HEK293 (cell line): ENCODE measurements around the gene ANKRD22.
A peak's percentile ranks its signal among the peaks of the same experiment; 100 is the strongest.

Experiments used
- CTCF ChIA-PET: fragments of 350-600 bp; formaldehyde crosslinking; extraction: SDS; loops from one replicate; lab custom pipeline; 2021; ENCODE audit warnings: antibody characterized with exemption; lab: Yijun Ruan, JAX
- POLR2A ChIA-PET: fragments of 300-600 bp; formaldehyde crosslinking; extraction: SDS; loops from one replicate; lab custom pipeline; 2020; ENCODE audit warnings: antibody characterized with exemption, inconsistent platforms; lab: Yijun Ruan, JAX
- H3K27ac ChIP-seq: fragments of 200-500 bp; sonication (Bioruptor generic); 2 replicates; pipeline ENCODE4 v1.5.1; 2014; ENCODE audit warnings: low read depth, low read length, control low read depth, inconsistent platforms; ENCODE audit errors: extremely low read depth
- H3K36me3 ChIP-seq, 2 experiments: fragments of 200-500 bp in 1 of 2; sonication (Bioruptor generic) in 1 of 2; 1 replicate in 1 of 2; 2 replicates in 1 of 2; pipeline ENCODE4 v1.5.1; 2014 to 2017; ENCODE audit warnings: inconsistent platforms in 2 of 2, low read length in 2 of 2; ENCODE audit not compliant: control insufficient read depth in 2 of 2, insufficient read depth in 1 of 2
- H3K4me1 ChIP-seq: fragments of 200-500 bp; sonication (Bioruptor generic); 2 replicates; pipeline ENCODE4 v1.5.1; 2014; ENCODE audit warnings: mild to moderate bottlenecking, low read length, inconsistent platforms; ENCODE audit not compliant: control insufficient read depth, insufficient read depth
- H3K4me3 ChIP-seq: 2 replicates; pipeline ENCODE4 v1.5.1; 2011; ENCODE audit warnings: low read depth, mild to moderate bottlenecking, control low read depth, low read length, moderate library complexity
- H3K9me3 ChIP-seq: fragments of 200-500 bp; sonication (Bioruptor generic); 2 replicates; pipeline ENCODE4 v1.5.1; 2014; ENCODE audit warnings: low read depth, low read length, inconsistent platforms; ENCODE audit not compliant: control insufficient read depth, insufficient read depth
- PRDM1 ChIP-seq: fragments of 450-650 bp; formaldehyde crosslinking; IDR thresholded peaks from 2 replicates; pipeline ENCODE4; 2016; ENCODE audit warnings: missing biosample characterization, missing genetic modification characterization
- SCRT1 ChIP-seq: fragments of 450-650 bp; formaldehyde crosslinking; IDR thresholded peaks from 2 replicates; pipeline ENCODE4 v1.5.1; 2016; ENCODE audit warnings: missing biosample characterization, missing genetic modification characterization, borderline replicate concordance
- YY1 ChIP-seq: fragments of 450-650 bp; formaldehyde crosslinking; IDR thresholded peaks from 2 replicates; pipeline ENCODE4 v1.5.1; 2018; ENCODE audit warnings: missing biosample characterization, missing genetic modification characterization
- ZBTB21 ChIP-seq: fragments of 450-650 bp; formaldehyde crosslinking; IDR thresholded peaks from 2 replicates; pipeline ENCODE4 v1.5.1; 2017; ENCODE audit warnings: missing biosample characterization, missing genetic modification characterization
- ZBTB7A ChIP-seq: fragments of 450-650 bp; formaldehyde crosslinking; IDR thresholded peaks from 2 replicates; pipeline ENCODE4 v1.5.1; 2016; ENCODE audit warnings: low read depth, missing biosample characterization, missing genetic modification characterization
- ZEB2 ChIP-seq: fragments of 450-650 bp; formaldehyde crosslinking; IDR thresholded peaks from 2 replicates; pipeline ENCODE4 v1.5.1; 2016; ENCODE audit warnings: missing biosample characterization, missing genetic modification characterization
- ZIC2 ChIP-seq: fragments of 450-650 bp; formaldehyde crosslinking; IDR thresholded peaks from 2 replicates; pipeline ENCODE4 v1.5.1; 2016; ENCODE audit warnings: missing biosample characterization, missing genetic modification characterization
- ZNF132 ChIP-seq: fragments of 450-650 bp; formaldehyde crosslinking; IDR thresholded peaks from 2 replicates; pipeline ENCODE4 v1.5.1; 2017; ENCODE audit warnings: missing biosample characterization, missing genetic modification characterization, borderline replicate concordance
- ZNF155 ChIP-seq: fragments of 450-650 bp; formaldehyde crosslinking; IDR thresholded peaks from 2 replicates; pipeline ENCODE4 v1.5.1; 2016; ENCODE audit warnings: missing biosample characterization, missing genetic modification characterization
- ZNF16 ChIP-seq: fragments of 450-650 bp; formaldehyde crosslinking; IDR thresholded peaks from 2 replicates; pipeline ENCODE4 v1.5.1; 2016; ENCODE audit warnings: low read depth, missing biosample characterization, missing genetic modification characterization
- ZNF184 ChIP-seq: fragments of 450-650 bp; IDR thresholded peaks from 2 replicates; pipeline ENCODE4 v1.5.1; 2018; ENCODE audit warnings: missing biosample characterization, mild to moderate bottlenecking, missing genetic modification characterization
- ZNF2 ChIP-seq: fragments of 450-650 bp; formaldehyde crosslinking; IDR thresholded peaks from 2 replicates; pipeline ENCODE4 v1.5.1; 2016; ENCODE audit warnings: missing biosample characterization, missing genetic modification characterization
- ZNF214 ChIP-seq: fragments of 450-650 bp; formaldehyde crosslinking; IDR thresholded peaks from 2 replicates; pipeline ENCODE4 v1.5.1; 2017; ENCODE audit warnings: missing biosample characterization, mild to moderate bottlenecking, missing genetic modification characterization, borderline replicate concordance
- ZNF366 ChIP-seq: fragments of 450-650 bp; formaldehyde crosslinking; conservative IDR thresholded peaks from 2 replicates; pipeline ENCODE4 v1.5.1; 2016; ENCODE audit warnings: missing biosample characterization, missing genetic modification characterization
- ZNF391 ChIP-seq: fragments of 450-650 bp; formaldehyde crosslinking; IDR thresholded peaks from 2 replicates; pipeline ENCODE4 v1.5.1; 2016; ENCODE audit warnings: low read depth, missing biosample characterization, missing genetic modification characterization, borderline replicate concordance
- ZNF404 ChIP-seq: fragments of 450-650 bp; formaldehyde crosslinking; IDR thresholded peaks from 2 replicates; pipeline ENCODE4 v1.5.1; 2017; ENCODE audit warnings: missing biosample characterization, missing genetic modification characterization
- ZNF621 ChIP-seq: fragments of 450-650 bp; formaldehyde crosslinking; IDR thresholded peaks from 2 replicates; pipeline ENCODE4 v1.5.1; 2017; ENCODE audit warnings: missing biosample characterization, missing genetic modification characterization
- ZNF626 ChIP-seq: fragments of 450-650 bp; sonication (Bioruptor Pico); formaldehyde crosslinking; IDR thresholded peaks from 2 replicates; pipeline ENCODE4 v1.5.1; 2018; ENCODE audit warnings: missing biosample characterization, missing genetic modification characterization, inconsistent platforms
- ZNF629 ChIP-seq: fragments of 450-650 bp; formaldehyde crosslinking; IDR thresholded peaks from 2 replicates; pipeline ENCODE4 v1.5.1; 2017; ENCODE audit warnings: missing biosample characterization, missing genetic modification characterization
- ZNF654 ChIP-seq: fragments of 450-650 bp; formaldehyde crosslinking; IDR thresholded peaks from 2 replicates; pipeline ENCODE4 v1.5.1; 2016; ENCODE audit warnings: low read depth, missing biosample characterization, missing genetic modification characterization
- ZNF660 ChIP-seq: fragments of 450-650 bp; IDR thresholded peaks from 2 replicates; pipeline ENCODE4 v1.5.1; 2018; ENCODE audit warnings: missing biosample characterization, mild to moderate bottlenecking, missing genetic modification characterization
- TF ChIP-seq, protein P1 (sequence below): fragments of 450-650 bp; formaldehyde crosslinking; IDR thresholded peaks from 2 replicates; pipeline ENCODE4 v1.5.1; 2016; ENCODE audit warnings: missing biosample characterization, missing genetic modification characterization
- TF ChIP-seq, protein P2 (sequence below): fragments of 450-650 bp; formaldehyde crosslinking; IDR thresholded peaks from 2 replicates; pipeline ENCODE4 v1.5.1; 2016; ENCODE audit warnings: missing biosample characterization, missing genetic modification characterization, low read depth
- TF ChIP-seq, protein P3 (sequence below): fragments of 450-650 bp; formaldehyde crosslinking; IDR thresholded peaks from 2 replicates; pipeline ENCODE4 v1.5.1; 2016; ENCODE audit warnings: missing biosample characterization, missing genetic modification characterization
- TF ChIP-seq, protein P4 (sequence below): fragments of 450-650 bp; formaldehyde crosslinking; IDR thresholded peaks from 2 replicates; pipeline ENCODE4 v1.5.1; 2016; ENCODE audit warnings: missing biosample characterization, missing genetic modification characterization
- TF ChIP-seq, protein P5 (sequence below): fragments of 450-650 bp; formaldehyde crosslinking; IDR thresholded peaks from 2 replicates; pipeline ENCODE4 v1.5.1; 2017; ENCODE audit warnings: missing biosample characterization, missing genetic modification characterization
- TF ChIP-seq, protein P6 (sequence below): fragments of 450-650 bp; formaldehyde crosslinking; IDR thresholded peaks from 2 replicates; pipeline ENCODE4 v1.5.1; 2016; ENCODE audit warnings: missing biosample characterization, missing genetic modification characterization

ANKRD22 gene

DNA sequence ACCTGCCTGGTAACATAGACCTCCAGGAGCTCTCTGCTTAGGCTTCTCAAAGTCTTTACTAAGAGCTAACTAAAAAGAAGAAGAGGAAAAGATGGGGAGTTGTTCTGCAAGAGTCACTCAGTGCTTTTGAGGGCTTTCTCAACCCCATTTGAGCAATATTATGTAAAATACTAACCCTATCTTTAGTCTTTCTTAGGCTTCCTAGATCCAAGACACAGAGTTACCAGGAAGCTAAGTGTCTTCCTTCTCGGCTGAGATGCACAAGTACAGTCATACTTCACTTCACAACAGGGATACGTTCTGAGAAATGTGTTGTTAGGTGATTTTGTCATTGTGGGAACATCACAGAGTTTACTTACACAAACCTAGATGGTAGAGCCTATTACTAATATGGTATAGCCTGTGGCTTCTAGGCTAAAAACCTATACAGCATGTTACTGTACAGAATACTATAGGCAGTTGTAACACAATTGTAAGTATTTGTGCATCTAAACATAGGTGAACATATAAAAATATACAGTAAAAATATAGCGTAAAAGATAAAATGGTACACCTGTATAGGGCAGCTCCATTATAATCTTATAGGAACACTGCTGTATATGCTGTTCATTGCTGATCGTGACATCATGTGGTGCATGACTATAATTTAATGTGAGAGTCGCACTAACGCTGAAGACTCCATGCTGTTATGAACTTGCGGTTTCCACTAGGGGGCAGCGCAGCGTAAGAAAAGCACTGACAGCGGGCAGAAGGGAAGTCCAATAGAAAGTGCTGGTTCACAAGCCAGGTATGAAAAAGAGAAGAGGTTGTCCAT lies 16.3 kb downstream of the ANKRD22 start:
- no peaks in the 10 kb centered on the region for H3K9me3 ChIP-seq
- no peak overlapping the region for H3K4me3 ChIP-seq
- 0 out of 2 replicates have a peak, but pooled peaks cover 3% of the 10 kb centered on the region for H3K4me1 ChIP-seq
- H3K27ac ChIP-seq, result no peak overlapping the region
- CTCF ChIA-PET, result interaction anchor here (0.5 to 13.0 kb wide), 61 partner anchors 9 to 908 kb away, joined by 3 to 456 read pairs (median 5); partner anchors contain the start of genes ANKRD22, FAS and STAMBPL1
- POLR2A ChIA-PET, result interaction anchor here (1.2 kb wide), 2 partner anchors 45 to 98 kb away, joined by 4 to 7 read pairs; partner anchors contain the start of gene STAMBPL1
- H3K36me3 ChIP-seq, result no peaks in the 10 kb centered on the region
- TF ChIP-seq ZBTB21, result no peak
- peak; percentile 56 for TF ChIP-seq ZIC2 (tag by site-specific recombination)
- TF ChIP-seq ZNF654 (tag by site-specific recombination), result peak; percentile 98
- no peak for TF ChIP-seq ZNF132 (tag by site-specific recombination)
- TF ChIP-seq, protein P1, sequence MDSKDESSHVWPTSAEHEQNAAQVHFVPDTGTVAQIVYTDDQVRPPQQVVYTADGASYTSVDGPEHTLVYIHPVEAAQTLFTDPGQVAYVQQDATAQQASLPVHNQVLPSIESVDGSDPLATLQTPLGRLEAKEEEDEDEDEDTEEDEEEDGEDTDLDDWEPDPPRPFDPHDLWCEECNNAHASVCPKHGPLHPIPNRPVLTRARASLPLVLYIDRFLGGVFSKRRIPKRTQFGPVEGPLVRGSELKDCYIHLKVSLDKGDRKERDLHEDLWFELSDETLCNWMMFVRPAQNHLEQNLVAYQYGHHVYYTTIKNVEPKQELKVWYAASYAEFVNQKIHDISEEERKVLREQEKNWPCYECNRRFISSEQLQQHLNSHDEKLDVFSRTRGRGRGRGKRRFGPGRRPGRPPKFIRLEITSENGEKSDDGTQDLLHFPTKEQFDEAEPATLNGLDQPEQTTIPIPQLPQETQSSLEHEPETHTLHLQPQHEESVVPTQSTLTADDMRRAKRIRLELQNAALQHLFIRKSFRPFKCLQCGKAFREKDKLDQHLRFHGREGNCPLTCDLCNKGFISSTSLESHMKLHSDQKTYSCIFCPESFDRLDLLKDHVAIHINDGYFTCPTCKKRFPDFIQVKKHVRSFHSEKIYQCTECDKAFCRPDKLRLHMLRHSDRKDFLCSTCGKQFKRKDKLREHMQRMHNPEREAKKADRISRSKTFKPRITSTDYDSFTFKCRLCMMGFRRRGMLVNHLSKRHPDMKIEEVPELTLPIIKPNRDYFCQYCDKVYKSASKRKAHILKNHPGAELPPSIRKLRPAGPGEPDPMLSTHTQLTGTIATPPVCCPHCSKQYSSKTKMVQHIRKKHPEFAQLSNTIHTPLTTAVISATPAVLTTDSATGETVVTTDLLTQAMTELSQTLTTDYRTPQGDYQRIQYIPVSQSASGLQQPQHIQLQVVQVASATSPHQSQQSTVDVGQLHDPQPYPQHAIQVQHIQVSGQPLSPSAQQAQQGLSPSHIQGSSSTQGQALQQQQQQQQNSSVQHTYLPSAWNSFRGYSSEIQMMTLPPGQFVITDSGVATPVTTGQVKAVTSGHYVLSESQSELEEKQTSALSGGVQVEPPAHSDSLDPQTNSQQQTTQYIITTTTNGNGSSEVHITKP (tag by site-specific recombination), result no peak; the same call in 1 of the 2 replicates
- TF ChIP-seq ZNF660 (tag by site-specific recombination), result peak; percentile 78
- TF ChIP-seq ZNF621 (tag by site-specific recombination), result no peak
- peak; percentile 55; the same call in 1 of the 2 replicates for TF ChIP-seq ZEB2 (tag by site-specific recombination)
- TF ChIP-seq YY1 (tag by site-specific recombination), result 0 out of 2 replicates have a peak, but pooled peaks have one; percentile 24
- TF ChIP-seq ZNF404 (tag by site-specific recombination), result no peak
- peak; percentile 66 for TF ChIP-seq ZNF629 (tag by site-specific recombination)
- TF ChIP-seq ZNF626 (tag by site-specific recombination), result no peak
- TF ChIP-seq SCRT1 (tag by site-specific recombination), result no peak
- TF ChIP-seq, protein P2, sequence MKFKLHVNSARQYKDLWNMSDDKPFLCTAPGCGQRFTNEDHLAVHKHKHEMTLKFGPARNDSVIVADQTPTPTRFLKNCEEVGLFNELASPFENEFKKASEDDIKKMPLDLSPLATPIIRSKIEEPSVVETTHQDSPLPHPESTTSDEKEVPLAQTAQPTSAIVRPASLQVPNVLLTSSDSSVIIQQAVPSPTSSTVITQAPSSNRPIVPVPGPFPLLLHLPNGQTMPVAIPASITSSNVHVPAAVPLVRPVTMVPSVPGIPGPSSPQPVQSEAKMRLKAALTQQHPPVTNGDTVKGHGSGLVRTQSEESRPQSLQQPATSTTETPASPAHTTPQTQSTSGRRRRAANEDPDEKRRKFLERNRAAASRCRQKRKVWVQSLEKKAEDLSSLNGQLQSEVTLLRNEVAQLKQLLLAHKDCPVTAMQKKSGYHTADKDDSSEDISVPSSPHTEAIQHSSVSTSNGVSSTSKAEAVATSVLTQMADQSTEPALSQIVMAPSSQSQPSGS (tag by site-specific recombination), result peak; percentile 59
- TF ChIP-seq ZNF184, result no peak
- no peak for TF ChIP-seq ZNF155 (tag by site-specific recombination)
- TF ChIP-seq, protein P3, sequence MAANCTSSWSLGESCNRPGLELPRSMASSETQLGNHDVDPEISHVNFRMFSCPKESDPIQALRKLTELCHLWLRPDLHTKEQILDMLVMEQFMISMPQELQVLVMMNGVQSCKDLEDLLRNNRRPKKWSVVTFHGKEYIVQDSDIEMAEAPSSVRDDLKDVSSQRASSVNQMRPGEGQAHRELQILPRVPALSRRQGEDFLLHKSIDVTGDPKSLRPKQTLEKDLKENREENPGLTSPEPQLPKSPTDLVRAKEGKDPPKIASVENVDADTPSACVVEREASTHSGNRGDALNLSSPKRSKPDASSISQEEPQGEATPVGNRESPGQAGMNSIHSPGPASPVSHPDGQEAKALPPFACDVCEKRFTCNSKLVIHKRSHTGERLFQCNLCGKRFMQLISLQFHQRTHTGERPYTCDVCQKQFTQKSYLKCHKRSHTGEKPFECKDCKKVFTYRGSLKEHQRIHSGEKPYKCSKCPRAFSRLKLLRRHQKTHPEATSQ (tag by site-specific recombination), result no peak
- TF ChIP-seq, protein P4, sequence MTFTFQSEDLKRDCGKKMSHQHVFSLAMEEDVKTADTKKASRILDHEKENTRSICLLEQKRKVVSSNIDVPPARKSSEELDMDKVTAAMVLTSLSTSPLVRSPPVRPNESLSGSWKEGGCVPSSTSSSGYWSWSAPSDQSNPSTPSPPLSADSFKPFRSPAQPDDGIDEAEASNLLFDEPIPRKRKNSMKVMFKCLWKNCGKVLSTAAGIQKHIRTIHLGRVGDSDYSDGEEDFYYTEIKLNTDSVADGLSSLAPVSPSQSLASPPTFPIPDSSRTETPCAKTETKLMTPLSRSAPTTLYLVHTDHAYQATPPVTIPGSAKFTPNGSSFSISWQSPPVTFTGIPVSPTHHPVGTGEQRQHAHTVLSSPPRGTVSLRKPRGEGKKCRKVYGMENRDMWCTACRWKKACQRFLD, result no peak
- no peak for TF ChIP-seq ZBTB7A (tag by site-specific recombination)
- TF ChIP-seq, protein P5, sequence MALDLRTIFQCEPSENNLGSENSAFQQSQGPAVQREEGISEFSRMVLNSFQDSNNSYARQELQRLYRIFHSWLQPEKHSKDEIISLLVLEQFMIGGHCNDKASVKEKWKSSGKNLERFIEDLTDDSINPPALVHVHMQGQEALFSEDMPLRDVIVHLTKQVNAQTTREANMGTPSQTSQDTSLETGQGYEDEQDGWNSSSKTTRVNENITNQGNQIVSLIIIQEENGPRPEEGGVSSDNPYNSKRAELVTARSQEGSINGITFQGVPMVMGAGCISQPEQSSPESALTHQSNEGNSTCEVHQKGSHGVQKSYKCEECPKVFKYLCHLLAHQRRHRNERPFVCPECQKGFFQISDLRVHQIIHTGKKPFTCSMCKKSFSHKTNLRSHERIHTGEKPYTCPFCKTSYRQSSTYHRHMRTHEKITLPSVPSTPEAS (tag by site-specific recombination), result no peak
- TF ChIP-seq ZNF391, result no peak
- no peak for TF ChIP-seq ZNF214
- TF ChIP-seq, protein P6, sequence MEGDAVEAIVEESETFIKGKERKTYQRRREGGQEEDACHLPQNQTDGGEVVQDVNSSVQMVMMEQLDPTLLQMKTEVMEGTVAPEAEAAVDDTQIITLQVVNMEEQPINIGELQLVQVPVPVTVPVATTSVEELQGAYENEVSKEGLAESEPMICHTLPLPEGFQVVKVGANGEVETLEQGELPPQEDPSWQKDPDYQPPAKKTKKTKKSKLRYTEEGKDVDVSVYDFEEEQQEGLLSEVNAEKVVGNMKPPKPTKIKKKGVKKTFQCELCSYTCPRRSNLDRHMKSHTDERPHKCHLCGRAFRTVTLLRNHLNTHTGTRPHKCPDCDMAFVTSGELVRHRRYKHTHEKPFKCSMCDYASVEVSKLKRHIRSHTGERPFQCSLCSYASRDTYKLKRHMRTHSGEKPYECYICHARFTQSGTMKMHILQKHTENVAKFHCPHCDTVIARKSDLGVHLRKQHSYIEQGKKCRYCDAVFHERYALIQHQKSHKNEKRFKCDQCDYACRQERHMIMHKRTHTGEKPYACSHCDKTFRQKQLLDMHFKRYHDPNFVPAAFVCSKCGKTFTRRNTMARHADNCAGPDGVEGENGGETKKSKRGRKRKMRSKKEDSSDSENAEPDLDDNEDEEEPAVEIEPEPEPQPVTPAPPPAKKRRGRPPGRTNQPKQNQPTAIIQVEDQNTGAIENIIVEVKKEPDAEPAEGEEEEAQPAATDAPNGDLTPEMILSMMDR (tag by site-specific recombination), result peak; percentile 72
- TF ChIP-seq PRDM1, result peak; percentile 85
- peak; percentile 85 for TF ChIP-seq ZNF366 (tag by site-specific recombination)
- TF ChIP-seq ZNF16 (tag by site-specific recombination), result no peak
- TF ChIP-seq ZNF2 (tag by site-specific recombination), result 0 out of 2 replicates have a peak, but pooled peaks have one; percentile 47
